Gastroesophageal sphincter (tissue), 4 donors: Measurements from ENCODE around the gene PKIG. TPM values are rescaled to one million over a fixed set of nuclear protein-coding genes. Genes with fewer than 3 reads are reported as not detected.

Experiments used
- ATAC-seq: fragments of 150-250 bp; one replicate; pipeline ENCODE4 v1.9.1; 2016; ENCODE audit warnings: mild to moderate bottlenecking, moderate library complexity
- H3K27ac ChIP-seq, 4 donors: fragments of 200-600 bp; sonication (generic) in 3 of 4; 1 replicate in 3 of 4; 2 replicates in 1 of 4; pipeline ENCODE4 v1.5.1; 2016 to 2019
- H3K27me3 ChIP-seq: fragments of 200-600 bp; sonication (generic); one replicate; pipeline ENCODE4 v1.5.1; 2019
- H3K36me3 ChIP-seq, 2 donors: fragments of 200-600 bp; sonication (generic); one replicate each; pipeline ENCODE4 v1.5.1; 2019; ENCODE audit warnings: control low read depth in 1 of 2
- H3K4me1 ChIP-seq, 3 donors: fragments of 200-600 bp; sonication (generic); 1 replicate in 2 of 3; 2 replicates in 1 of 3; pipeline ENCODE4 v1.5.1; 2016 to 2019; ENCODE audit warnings: control low read depth in 2 of 3
- H3K4me3 ChIP-seq, 2 donors: fragments of 200-600 bp; sonication (generic); one replicate each; pipeline ENCODE4 v1.5.1; 2019; ENCODE audit warnings: mild to moderate bottlenecking in 1 of 2, moderate library complexity in 1 of 2
- H3K9me3 ChIP-seq, 3 donors: fragments of 200-600 bp; sonication (generic); one replicate each; pipeline ENCODE4 v1.5.1; 2017 to 2019; ENCODE audit warnings: control low read depth in 2 of 3
- EP300 ChIP-seq: sonication (generic); formaldehyde crosslinking; IDR thresholded peaks from one replicate; pipeline ENCODE4 v1.6.1; 2017; ENCODE audit warnings: antibody characterized with exemption, mild to moderate bottlenecking
- POLR2A ChIP-seq, 2 donors: fragments of 450-650 bp; IDR thresholded peaks; one replicate each; pipeline ENCODE4 v1.6.1; 2017; ENCODE audit warnings: antibody characterized with exemption in 2 of 2, mild to moderate bottlenecking in 2 of 2, moderate library complexity in 1 of 2
- POLR2AphosphoS5 ChIP-seq: sonication (generic); formaldehyde crosslinking; IDR thresholded peaks from one replicate; pipeline ENCODE4 v1.6.1; 2017; ENCODE audit warnings: antibody characterized with exemption
- WGBS, 2 donors: methylation state at CpG; one replicate each; pipeline ENCODE4 v1.1.5; 2018; ENCODE audit warnings: low coverage in 1 of 2; 5-methylcytosine and 5-hydroxymethylcytosine counted together
- total RNA-seq, 4 donors: library from RNA; depleted of rRNA; stranded (reverse); fragments of >200 nt; gene quantifications; one replicate each; pipeline ENCODE4 v1.1.0, GENCODE V29; 2016
- TF ChIP-seq, protein P1 (sequence below), 4 experiments: fragments of 200-600 bp in 2 of 4; fragments of 450-650 bp in 2 of 4; sonication (generic) in 1 of 4; IDR thresholded peaks; one replicate each; pipeline ENCODE4 v1.5.1; 2017 to 2019; ENCODE audit warnings: antibody characterized with exemption in 4 of 4, mild to moderate bottlenecking in 2 of 4, moderate library complexity in 2 of 4

The PKIG gene
- total RNA-seq, 4 donors from 2014 or later, result 241 to 418 (median 291) TPM

DNA sequence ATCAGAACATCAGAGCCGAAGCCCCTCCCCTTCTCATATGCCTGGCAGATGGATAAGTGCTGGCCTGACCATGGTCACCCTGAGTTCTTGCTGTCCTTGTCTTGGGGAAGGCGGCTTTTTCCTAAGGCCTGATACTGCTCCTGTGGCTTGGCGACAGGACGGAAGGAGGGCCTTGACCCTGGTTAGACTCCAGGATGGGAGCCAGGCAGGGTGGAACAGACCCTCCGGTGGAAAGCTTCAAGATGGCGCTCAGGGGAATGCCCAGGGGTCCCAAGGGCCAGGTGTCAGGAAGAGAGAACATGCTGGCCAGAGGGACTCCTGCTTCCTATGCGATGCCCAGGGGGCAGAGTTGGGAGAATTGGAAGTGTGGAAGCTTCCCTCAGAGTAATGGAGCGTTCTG is 39.6 kb downstream of the PKIG start:
- WGBS, 2 donors, result 100% methylated on average over 1 of the region's 8 CpGs; no CpG with 5 or more reads in 1 of the 2 donors
- Histone ChIP-seq H3K27me3 (no peaks in the 10 kb centered on the region), H3K27ac (no peak overlapping the region), H3K4me3 (no peak overlapping the region), H3K36me3 (peaks cover 0 to 84% of the 10 kb centered on the region in 2 donors), H3K9me3 (no peaks in the 10 kb centered on the region), H3K4me1 (peaks cover 0 to 5% (median 3%) of the 10 kb centered on the region in 3 donors)
- ATAC-seq, result no peak
- peak; percentile 3 for TF ChIP-seq POLR2AphosphoS5
- TF ChIP-seq EP300, result no peak

DNA sequence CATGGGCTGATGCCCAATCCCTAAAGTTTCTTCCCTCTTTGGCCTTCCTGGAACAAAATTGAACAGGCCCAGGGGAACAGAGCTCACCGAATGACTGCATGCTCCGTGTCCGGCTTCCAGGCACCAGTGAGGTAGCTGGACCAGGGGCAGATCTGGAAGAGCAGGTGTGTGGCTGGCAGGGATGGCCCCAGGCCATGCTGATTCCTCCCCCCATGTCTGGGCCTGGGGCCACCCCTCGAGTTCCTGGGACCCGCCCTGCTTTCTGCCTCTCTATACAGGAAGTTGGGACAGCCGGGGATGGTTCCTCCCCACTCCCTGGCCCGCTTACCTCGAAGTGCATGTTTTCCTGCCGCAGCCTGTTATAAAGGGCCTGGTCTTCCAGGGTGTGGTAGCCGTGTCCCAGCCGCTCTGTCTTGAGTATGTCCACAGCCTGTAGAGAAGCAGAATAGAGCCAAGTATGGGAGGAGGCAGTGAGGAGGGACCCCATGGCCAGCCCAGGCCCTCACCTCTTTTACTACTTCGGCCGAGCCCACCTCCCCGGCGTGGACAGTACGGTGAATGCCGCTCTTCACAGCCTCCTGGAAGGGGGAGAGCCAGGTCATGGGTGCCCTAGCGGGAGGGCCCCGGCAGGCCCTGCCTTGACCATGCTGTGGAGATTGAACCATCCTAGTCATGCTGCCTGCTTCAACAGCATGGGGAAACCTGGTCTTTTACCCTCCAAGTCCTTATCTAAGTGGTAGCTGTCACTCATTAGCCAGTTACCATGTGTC is 40.3 kb downstream of the PKIG start:
- Histone ChIP-seq H3K9me3 (no peaks in the 10 kb centered on the region), H3K4me3 (no peak overlapping the region), H3K36me3 (peaks cover 0 to 76% of the 10 kb centered on the region in 2 donors), H3K27me3 (no peaks in the 10 kb centered on the region), H3K4me1 (no peaks in the 10 kb centered on the region), H3K27ac (no peak overlapping the region)
- ATAC-seq, result no peak
- WGBS, 2 donors, result 95% methylated on average over 7 of the region's 19 CpGs; no CpG with 5 or more reads in 1 of the 2 donors
- TF ChIP-seq EP300 (no peak), POLR2AphosphoS5 (peak; percentile 2), POLR2A (IDR thresholded peaks at IDR 0.05) (no peak)

DNA sequence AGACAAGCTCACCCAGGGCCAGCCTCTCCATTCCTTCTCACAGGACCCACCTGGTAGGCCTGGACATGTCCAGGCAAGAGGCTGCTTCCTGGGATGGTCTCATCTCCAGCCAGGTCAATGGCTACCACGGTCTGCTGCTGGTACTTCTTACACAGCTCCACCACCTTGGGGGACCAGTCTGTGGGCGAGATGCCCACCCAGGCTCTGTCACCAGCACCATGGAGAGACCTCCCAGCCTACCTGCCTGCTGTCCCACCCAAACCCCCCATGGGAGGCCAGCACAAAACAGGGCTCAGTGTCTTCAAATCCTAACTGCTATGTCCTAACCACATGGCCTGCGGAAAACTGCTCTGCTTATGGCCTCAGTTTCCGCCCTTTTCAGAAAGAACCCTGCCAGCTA is 41.8 kb downstream of the PKIG start:
- H3K9me3 ChIP-seq, result no peaks in the 10 kb centered on the region
- no peak for ATAC-seq
- no peaks in the 10 kb centered on the region for H3K27me3 ChIP-seq
- no peak overlapping the region for H3K27ac ChIP-seq
- H3K36me3 ChIP-seq, result peaks cover 0 to 66% of the 10 kb centered on the region in 2 donors
- TF ChIP-seq POLR2A (IDR thresholded peaks at IDR 0.05) (no peak), POLR2AphosphoS5 (no peak), EP300 (no peak)
- TF ChIP-seq, protein P1, sequence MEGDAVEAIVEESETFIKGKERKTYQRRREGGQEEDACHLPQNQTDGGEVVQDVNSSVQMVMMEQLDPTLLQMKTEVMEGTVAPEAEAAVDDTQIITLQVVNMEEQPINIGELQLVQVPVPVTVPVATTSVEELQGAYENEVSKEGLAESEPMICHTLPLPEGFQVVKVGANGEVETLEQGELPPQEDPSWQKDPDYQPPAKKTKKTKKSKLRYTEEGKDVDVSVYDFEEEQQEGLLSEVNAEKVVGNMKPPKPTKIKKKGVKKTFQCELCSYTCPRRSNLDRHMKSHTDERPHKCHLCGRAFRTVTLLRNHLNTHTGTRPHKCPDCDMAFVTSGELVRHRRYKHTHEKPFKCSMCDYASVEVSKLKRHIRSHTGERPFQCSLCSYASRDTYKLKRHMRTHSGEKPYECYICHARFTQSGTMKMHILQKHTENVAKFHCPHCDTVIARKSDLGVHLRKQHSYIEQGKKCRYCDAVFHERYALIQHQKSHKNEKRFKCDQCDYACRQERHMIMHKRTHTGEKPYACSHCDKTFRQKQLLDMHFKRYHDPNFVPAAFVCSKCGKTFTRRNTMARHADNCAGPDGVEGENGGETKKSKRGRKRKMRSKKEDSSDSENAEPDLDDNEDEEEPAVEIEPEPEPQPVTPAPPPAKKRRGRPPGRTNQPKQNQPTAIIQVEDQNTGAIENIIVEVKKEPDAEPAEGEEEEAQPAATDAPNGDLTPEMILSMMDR (IDR thresholded peaks at IDR 0.05), result no peak
- WGBS, 2 donors, result 100% methylated on average over 1 of the region's 4 CpGs; no CpG with 5 or more reads in 1 of the 2 donors
- H3K4me1 ChIP-seq, result no peaks in the 10 kb centered on the region
- H3K4me3 ChIP-seq, result no peak overlapping the region

DNA sequence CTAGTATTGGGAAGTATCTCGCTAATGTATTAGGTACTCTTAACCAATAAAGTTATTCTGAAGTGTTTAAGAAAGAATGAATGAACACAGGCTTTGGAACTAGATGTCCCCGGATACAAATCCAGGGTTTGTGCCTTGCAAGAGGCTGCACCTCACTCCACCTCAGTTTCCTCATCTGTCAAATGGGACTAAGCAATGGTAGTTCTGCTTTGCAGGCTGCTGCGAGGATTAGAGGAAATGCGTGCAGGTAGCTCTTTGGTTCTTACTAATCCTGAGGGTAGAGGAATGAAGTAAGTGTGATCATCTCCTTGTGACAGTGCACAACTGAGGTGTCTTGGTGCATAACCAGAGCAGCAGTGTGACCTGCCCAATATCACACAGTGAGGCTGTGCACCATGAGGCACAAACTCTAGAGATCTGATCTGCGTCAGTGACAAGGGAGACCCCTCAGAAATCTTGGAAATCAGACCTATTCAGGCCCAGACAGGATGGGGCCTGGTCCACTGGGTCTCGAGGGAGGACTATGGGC is 42.4 kb downstream of the PKIG start:
- Histone ChIP-seq H3K4me3 (no peak overlapping the region), H3K27me3 (no peaks in the 10 kb centered on the region), H3K27ac (no peak overlapping the region), H3K36me3 (peaks cover 0 to 60% of the 10 kb centered on the region in 2 donors), H3K4me1 (no peaks in the 10 kb centered on the region), H3K9me3 (no peaks in the 10 kb centered on the region)
- 88 to 92% methylated on average over 5 of the region's 6 CpGs for WGBS, 2 donors
- TF ChIP-seq POLR2AphosphoS5 (no peak), EP300 (no peak)
- TF ChIP-seq, protein P1 (IDR thresholded peaks at IDR 0.05), result no peak
- ATAC-seq, result no peak

DNA sequence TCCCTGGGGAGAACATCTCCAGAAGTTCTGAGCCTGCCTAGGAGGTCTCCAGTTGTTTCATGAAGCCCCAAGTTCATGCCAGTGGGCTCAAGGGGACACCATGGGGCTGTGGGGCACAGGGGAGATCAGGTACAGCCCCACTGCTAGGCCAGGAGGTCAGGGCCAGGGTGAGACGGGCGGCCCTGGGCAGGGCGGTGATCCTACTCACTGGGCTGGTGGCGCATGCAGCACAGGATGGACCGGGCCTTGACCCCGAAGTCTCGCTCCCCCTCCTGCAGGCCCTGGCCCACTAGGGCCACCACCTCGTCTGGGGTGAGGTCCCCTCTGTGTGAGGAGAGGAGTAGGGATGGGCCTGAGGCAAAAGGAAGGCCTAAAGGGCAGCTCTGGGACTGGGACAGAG is 43.0 kb downstream of the PKIG start:
- WGBS, 2 donors, result no CpG with 5 or more reads among the region's 8 CpGs
- ATAC-seq, result no peak
- H3K27me3 ChIP-seq, result no peaks in the 10 kb centered on the region
- TF ChIP-seq, protein P1 (IDR thresholded peaks at IDR 0.05), result no peak
- TF ChIP-seq EP300, result no peak
- no peak for TF ChIP-seq POLR2A (IDR thresholded peaks at IDR 0.05)
- peaks cover 0 to 54% of the 10 kb centered on the region in 2 donors for H3K36me3 ChIP-seq
- no peaks in the 10 kb centered on the region for H3K9me3 ChIP-seq
- H3K4me3 ChIP-seq, result no peak overlapping the region
- H3K27ac ChIP-seq, result no peak overlapping the region
- no peaks in the 10 kb centered on the region for H3K4me1 ChIP-seq

DNA sequence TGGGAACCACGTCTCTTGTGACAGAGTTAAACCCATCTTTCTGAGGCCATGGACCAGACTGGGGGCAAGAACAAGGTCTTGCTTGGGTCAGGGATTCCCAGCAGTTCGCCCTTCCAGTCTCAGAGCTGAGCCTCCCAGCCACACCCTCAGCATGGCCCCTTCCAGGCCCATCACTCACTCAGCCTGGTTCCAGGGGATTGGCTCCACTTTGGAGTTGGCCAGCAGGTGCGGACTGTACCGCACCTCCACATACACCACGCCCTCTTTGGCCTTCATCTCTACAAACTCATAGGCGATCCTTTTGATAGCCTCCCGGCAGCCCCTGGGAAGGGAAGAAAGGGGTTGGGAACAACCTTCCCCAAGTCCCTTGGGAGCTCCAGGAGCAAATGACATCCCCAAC is 43.9 kb downstream of the PKIG start:
- TF ChIP-seq POLR2A (IDR thresholded peaks at IDR 0.05), result no peak
- TF ChIP-seq POLR2AphosphoS5, result no peak
- no peak for TF ChIP-seq EP300
- TF ChIP-seq, protein P1 (IDR thresholded peaks at IDR 0.05), result no peak
- Histone ChIP-seq H3K4me3 (no peak overlapping the region), H3K4me1 (no peaks in the 10 kb centered on the region), H3K9me3 (no peaks in the 10 kb centered on the region), H3K27ac (no peak overlapping the region), H3K27me3 (no peaks in the 10 kb centered on the region), H3K36me3 (peaks cover 0 to 45% of the 10 kb centered on the region in 2 donors)
- ATAC-seq, result no peak
- WGBS, 2 donors, result 95% methylated on average over 4 of the region's 7 CpGs; no CpG with 5 or more reads in 1 of the 2 donors
